ENCODE measurements around the gene PKDCC.

PKDCC gene

DNA sequence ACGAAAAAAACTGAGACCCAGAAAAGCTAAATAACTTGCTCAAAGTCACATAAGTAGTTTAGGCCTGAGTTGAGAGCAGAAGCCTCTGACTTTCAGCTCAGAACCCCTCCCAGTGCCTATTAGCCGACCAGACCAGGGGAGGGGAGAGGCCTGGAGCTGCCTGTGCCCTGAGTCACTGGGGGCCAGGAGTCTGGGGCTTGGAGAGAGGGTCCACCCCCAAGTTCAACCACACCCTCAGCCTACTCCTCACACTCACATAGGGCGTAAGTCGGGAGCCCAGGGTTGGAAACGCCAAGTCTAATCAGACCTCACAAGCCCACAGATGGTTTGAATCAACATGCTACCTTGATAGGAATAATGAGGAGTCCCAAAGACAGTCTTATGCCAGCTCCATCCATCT lies 12.6 kb upstream of the PKDCC start:
- no peaks in the 10 kb centered on the region for H3K9me3 ChIP-seq (ENCODE audit: low read length)
- H3K4me3 ChIP-seq (ENCODE audit: low read length), result no peak overlapping the region
- H2AFZ ChIP-seq (ENCODE audit: low read depth, low read length), result no peak overlapping the region
- H3K36me3 ChIP-seq (ENCODE audit: insufficient read depth, low read length), result no peaks in the 10 kb centered on the region
- no peaks in the 10 kb centered on the region for H3K27me3 ChIP-seq (ENCODE audit: insufficient read depth, low read length)
- H3K4me1 ChIP-seq (ENCODE audit: insufficient read depth, low read length), result peaks cover 18% of the 10 kb centered on the region

DNA sequence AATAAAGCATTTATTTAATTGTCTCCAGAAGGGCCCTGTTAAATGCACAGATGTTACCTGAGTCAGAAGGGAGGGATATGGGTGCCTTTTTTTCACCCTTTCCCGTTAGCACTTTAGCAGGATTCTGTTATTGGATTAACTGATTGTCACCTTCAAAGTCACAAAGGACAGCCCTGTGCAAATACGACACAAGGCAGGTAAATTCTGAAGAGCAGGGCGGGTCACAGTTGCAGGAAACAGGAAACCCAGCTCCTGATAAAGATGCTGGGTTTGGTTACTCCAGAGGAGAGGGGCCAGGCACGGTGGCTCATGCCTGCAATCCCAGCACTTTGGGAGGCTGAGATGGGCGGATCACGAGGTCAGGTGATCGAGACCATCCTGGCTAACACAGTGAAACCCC lies 11.4 kb upstream of the PKDCC start:
- H3K4me3 ChIP-seq (ENCODE audit: low read length), result no peak overlapping the region
- H3K4me1 ChIP-seq (ENCODE audit: insufficient read depth, low read length), result peaks cover 6% of the 10 kb centered on the region
- no peaks in the 10 kb centered on the region for H3K27me3 ChIP-seq (ENCODE audit: insufficient read depth, low read length)
- H3K36me3 ChIP-seq (ENCODE audit: insufficient read depth, low read length), result no peaks in the 10 kb centered on the region
- no peak overlapping the region for H2AFZ ChIP-seq (ENCODE audit: low read depth, low read length)
- no peaks in the 10 kb centered on the region for H3K9me3 ChIP-seq (ENCODE audit: low read length)

DNA sequence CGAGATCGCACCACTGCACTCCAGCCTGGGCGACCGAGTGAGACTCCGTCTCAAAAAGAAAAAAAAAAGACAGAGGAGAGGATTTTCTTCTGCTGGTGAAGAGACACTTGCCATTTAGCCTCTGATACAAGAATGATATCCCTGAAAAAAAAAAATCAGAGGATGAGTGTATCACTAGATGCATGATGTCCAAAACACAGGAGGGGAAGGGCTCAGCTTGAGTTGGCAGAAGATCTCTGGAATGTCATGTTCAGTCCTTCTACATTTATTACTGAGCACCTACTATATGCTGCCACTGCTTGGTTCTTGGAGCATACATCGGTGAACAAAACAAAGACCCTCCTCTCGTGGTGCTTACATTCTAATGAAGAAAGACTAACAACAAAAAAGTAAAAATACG lies 10.9 kb upstream of the PKDCC start:
- H2AFZ ChIP-seq (ENCODE audit: low read depth, low read length), result no peak overlapping the region
- H3K36me3 ChIP-seq (ENCODE audit: insufficient read depth, low read length), result no peaks in the 10 kb centered on the region
- no peak overlapping the region for H3K4me3 ChIP-seq (ENCODE audit: low read length)
- H3K4me1 ChIP-seq (ENCODE audit: insufficient read depth, low read length), result peaks cover 4% of the 10 kb centered on the region
- H3K9me3 ChIP-seq (ENCODE audit: low read length), result no peaks in the 10 kb centered on the region
- H3K27me3 ChIP-seq (ENCODE audit: insufficient read depth, low read length), result no peaks in the 10 kb centered on the region

DNA sequence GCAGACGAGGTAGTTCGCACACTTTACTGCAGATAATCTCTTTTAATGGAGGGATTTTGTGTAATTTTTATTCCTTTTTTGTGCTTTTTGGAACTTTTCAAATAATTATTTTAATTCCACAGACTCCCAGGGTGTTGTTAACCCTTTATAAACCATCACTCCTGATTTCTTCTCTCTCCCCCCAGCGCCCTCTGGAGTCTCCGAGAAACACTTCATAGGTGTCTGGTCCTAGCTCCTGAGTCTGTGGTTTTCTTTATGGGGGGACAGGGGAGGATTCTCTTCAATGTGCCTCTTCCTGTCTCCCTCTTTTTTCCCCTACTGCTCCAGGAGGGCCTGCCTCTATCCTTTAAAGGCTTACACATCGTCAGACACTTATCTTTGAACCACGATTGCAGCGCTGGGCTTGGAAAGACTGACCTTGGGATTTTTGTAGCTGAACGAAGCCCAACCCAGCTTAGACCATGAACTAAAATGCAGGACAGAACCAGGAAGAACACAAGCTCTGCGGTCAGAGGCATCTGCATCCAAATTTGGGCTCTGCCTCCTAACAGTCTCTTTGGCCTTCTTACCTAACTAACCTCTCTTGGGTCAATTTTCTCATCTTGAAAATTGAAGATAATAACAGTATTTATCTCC lies 7.1 kb upstream of the PKDCC start:
- no peaks in the 10 kb centered on the region for H3K27me3 ChIP-seq (ENCODE audit: insufficient read depth, low read length)
- no peaks in the 10 kb centered on the region for H3K36me3 ChIP-seq (ENCODE audit: insufficient read depth, low read length)
- no peaks in the 10 kb centered on the region for H3K9me3 ChIP-seq (ENCODE audit: low read length)
- no peak overlapping the region for H2AFZ ChIP-seq (ENCODE audit: low read depth, low read length)
- peaks cover 11% of the 10 kb centered on the region for H3K4me1 ChIP-seq (ENCODE audit: insufficient read depth, low read length)
- no peak overlapping the region for H3K4me3 ChIP-seq (ENCODE audit: low read length)

DNA sequence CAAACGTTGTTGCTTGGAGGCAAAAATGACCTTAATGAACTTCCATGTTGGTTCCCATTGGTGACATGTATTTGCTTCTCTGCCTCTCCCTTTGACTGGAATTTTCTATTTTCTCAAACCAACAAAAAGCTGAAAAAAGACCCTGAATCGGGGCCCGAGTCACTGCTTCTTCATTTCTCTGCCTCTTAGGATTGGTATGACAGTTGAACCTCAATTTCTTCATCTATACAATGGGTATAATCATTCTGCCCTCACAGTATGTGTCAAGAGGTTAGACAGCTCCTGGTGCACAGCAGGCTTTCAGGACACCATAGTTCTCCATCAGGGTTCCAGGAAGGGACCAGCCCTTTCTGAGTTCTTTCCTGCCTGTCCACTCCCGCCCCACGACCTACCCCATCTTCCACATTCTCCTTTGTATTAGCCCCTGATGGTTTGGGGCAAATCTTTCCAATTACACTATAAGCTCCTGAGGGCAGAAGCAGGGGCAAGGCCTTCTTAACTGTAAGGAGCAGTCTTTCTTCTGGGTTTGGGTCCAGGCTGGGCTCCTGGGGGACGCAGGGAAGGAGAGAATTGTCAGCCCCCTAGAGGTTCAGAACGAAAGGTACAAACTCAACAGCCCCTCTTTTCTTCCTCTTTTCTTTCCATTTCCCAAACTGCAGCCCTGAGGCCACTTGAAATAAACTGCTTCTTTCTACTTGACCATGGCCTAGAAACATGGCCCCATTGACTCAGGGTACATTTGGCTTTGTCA lies 6.3 kb upstream of the PKDCC start:
- H3K4me1 ChIP-seq (ENCODE audit: insufficient read depth, low read length), result peaks cover 18% of the 10 kb centered on the region
- H3K9me3 ChIP-seq (ENCODE audit: low read length), result no peaks in the 10 kb centered on the region
- no peak overlapping the region for H3K4me3 ChIP-seq (ENCODE audit: low read length)
- no peak overlapping the region for H2AFZ ChIP-seq (ENCODE audit: low read depth, low read length)
- H3K36me3 ChIP-seq (ENCODE audit: insufficient read depth, low read length), result no peaks in the 10 kb centered on the region
- H3K27me3 ChIP-seq (ENCODE audit: insufficient read depth, low read length), result no peaks in the 10 kb centered on the region

DNA sequence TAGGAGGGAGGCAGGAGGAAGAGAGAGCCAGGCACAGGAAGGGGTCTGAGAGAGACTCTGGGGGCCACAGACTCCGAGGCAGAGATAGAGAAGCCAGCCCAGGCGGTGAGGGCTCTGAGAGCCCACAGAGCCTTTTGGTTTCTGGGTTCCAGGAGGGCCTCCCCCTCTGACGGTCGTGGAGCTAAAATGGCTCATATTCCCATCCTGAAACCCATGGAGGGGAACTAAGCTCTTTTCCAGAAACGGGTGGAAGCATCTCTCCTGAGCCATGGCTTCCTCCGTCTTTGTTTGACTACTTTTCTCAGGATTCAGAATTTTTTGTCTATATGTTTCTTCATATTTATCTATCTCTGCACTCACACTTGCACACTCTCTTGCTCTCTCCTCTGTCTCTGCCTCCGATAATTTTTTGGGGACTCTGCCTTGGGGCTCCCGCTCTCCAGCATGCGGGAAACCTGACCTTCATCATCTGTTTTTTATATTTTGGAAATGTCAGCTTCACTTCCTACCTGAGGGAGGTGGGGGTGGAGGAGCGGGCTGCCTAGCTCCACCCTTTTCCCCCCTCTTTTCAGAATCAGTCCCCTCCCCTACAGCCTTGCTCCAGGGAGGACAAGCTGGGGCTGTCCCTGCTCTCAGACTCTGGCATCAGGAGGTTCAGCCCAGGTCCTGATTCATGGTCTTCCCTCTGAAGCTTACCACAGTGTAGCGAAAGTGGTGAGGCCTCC lies 5.0 kb upstream of the PKDCC start:
- Histone ChIP-seq H3K36me3 (ENCODE audit: insufficient read depth, low read length) (no peaks in the 10 kb centered on the region), H3K4me3 (ENCODE audit: low read length) (no peak overlapping the region), H3K9me3 (ENCODE audit: low read length) (no peaks in the 10 kb centered on the region), H2AFZ (ENCODE audit: low read depth, low read length) (no peak overlapping the region), H3K4me1 (ENCODE audit: insufficient read depth, low read length) (peaks cover 24% of the 10 kb centered on the region), H3K27me3 (ENCODE audit: insufficient read depth, low read length) (no peaks in the 10 kb centered on the region)

DNA sequence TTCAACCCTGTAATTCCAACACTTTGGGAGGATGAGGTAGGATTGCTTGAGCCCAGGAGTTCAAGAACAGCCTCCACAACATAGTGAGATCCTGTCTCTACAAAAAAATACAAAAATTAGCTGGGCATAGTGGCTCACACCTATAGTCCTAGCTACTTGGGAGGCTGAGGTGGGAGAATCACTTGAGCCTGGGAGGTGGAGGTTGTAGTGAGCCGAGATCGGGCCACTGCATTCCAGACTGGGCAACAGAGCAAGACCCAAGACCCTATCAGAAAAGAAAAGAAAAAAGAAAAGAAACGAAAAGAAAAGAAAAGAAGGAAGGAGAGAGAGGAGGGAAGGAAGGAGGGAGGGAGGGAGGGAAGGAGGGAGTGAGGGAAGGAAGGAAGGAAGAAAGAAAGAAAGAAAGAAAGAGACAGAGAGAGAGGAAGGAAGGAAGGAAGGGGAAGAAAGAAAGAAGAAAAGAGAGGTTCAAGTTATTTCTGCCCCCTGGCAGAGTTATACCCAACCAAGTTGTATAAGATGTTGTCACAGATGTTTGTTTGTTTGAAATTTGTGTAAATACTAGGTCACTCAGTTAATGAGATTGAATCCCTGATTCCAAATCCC lies 3.9 kb upstream of the PKDCC start:
- Histone ChIP-seq H2AFZ (ENCODE audit: low read depth, low read length) (no peak overlapping the region), H3K9me3 (ENCODE audit: low read length) (no peaks in the 10 kb centered on the region), H3K36me3 (ENCODE audit: insufficient read depth, low read length) (no peaks in the 10 kb centered on the region), H3K4me3 (ENCODE audit: low read length) (no peak overlapping the region), H3K27me3 (ENCODE audit: insufficient read depth, low read length) (no peaks in the 10 kb centered on the region), H3K4me1 (ENCODE audit: insufficient read depth, low read length) (peaks cover 28% of the 10 kb centered on the region)

DNA sequence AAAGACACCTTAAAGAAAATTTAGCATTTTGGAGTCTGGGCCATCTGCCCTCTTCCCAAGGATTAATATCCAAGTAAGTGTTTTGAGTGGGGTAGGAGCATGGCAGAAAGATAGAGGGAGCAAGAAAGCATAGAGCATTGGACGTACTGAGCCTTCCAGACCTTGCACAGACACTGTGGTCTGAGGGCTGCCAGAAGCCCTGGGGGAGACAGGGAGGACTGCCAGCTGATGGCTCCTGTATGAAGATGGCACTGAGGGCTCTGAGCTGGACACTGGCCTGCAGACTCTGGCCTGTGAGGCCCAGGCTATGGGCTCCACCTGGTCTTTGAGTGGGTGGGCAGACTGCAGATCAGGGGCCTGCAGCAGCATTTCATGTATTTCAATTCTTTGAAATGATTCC lies 2.9 kb upstream of the PKDCC start:
- Histone ChIP-seq H3K4me3 (ENCODE audit: low read length) (no peak overlapping the region), H3K9me3 (ENCODE audit: low read length) (no peaks in the 10 kb centered on the region), H2AFZ (ENCODE audit: low read depth, low read length) (no peak overlapping the region), H3K4me1 (ENCODE audit: insufficient read depth, low read length) (peaks cover 39% of the 10 kb centered on the region), H3K36me3 (ENCODE audit: insufficient read depth, low read length) (no peaks in the 10 kb centered on the region), H3K27me3 (ENCODE audit: insufficient read depth, low read length) (no peaks in the 10 kb centered on the region)

DNA sequence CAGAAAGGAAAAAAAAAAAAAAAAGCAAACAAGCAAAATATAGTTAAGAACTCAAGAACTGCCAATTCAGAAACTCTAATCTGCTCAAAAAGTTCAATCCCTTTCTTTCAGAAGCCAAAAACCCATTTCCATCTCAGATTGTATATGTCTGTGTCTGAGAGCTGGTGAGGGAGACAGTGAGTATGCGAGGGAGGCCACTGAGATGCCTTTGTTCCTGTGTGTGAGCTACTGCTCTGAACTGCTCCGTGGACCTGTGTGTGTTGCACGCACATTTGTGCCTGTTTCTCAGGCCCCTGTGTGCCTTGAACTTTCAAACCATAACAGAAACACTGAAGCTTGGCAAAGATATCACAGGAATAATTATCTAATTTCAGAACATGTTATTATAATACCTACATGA lies 2.5 kb upstream of the PKDCC start:
- Histone ChIP-seq H3K4me3 (ENCODE audit: low read length) (no peak overlapping the region), H2AFZ (ENCODE audit: low read depth, low read length) (no peak overlapping the region), H3K9me3 (ENCODE audit: low read length) (no peaks in the 10 kb centered on the region), H3K36me3 (ENCODE audit: insufficient read depth, low read length) (no peaks in the 10 kb centered on the region), H3K27me3 (ENCODE audit: insufficient read depth, low read length) (no peaks in the 10 kb centered on the region), H3K4me1 (ENCODE audit: insufficient read depth, low read length) (peaks cover 43% of the 10 kb centered on the region)

DNA sequence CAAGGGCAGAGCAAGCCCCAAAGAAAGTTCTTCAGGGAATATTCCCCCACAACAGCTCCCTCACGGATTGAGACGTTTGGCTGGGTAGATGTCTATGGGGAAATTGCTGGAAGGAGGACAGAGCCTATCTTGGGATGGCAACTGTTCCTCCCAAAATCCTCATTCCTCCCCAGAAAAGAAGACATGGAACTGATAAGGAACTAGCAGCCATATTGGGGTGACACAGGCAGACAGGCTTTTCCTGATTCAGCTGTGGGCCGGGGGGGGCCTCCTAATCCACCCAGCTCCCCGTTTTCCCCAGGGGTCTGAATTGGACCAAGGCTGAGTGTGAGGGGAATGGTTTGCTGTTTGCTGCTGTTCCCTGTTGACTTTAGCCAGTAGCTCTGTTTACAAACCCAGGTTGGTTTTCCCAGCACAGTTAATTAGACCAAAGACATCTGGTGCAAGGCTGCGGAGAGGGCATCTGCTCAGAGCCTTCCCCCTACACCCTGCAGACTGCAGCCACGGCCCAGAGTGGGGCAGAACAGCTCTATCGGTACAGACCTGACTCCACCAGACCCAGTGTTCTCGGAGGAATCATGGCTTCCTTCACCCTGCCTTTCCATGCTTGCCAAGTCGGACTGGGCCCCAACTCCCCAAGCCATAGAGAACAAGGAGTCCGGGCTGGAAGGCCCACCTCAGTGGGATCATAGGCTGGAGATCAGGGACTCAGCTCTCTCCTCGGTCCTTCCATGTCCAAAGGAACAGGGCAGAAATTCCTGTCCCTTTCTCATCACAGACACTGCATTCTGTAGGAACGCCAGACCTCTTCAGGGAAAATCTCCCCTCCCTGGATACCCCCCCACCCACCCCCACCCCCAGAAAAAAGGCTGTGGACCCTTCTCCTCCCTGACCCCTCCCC lies 1.7 kb upstream of the PKDCC start:
- no peak overlapping the region for H2AFZ ChIP-seq (ENCODE audit: low read depth, low read length)
- H3K9me3 ChIP-seq (ENCODE audit: low read length), result no peaks in the 10 kb centered on the region
- no peak overlapping the region for H3K4me3 ChIP-seq (ENCODE audit: low read length)
- no peaks in the 10 kb centered on the region for H3K36me3 ChIP-seq (ENCODE audit: insufficient read depth, low read length)
- H3K27me3 ChIP-seq (ENCODE audit: insufficient read depth, low read length), result no peaks in the 10 kb centered on the region
- peaks cover 50% of the 10 kb centered on the region for H3K4me1 ChIP-seq (ENCODE audit: insufficient read depth, low read length)

DNA sequence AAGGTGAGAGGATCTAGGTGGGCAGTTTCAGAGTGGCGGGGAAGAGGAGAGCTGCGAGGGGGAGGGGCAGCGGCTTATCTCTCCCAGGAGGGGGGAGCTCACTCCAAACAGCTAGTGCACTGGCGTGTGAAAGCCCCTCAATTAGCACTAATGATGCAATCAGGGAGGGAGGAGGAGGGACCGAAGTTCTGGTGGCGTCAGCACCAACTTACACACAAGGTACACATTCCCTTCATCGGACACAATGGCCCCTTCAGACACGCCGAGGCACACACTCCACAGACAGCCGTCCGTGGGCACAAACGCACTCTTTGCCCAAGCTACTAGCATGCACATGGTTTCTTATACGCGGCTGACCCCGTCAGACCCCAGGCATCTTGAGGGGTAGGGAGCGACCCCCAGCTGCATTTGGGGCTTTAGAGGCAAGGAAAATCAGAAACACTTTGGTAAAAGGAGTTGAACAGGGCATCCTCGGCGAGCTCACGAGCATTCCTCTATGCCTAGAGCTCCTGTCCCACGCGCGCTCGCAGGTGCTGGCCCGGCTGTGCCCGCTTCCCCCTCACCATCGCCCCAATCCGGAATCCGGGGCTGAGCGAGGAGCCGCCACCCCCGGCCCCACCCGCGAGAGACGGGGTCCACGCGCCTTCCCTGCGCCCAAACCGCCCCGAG lies 868 bp upstream of the PKDCC start:
- no peaks in the 10 kb centered on the region for H3K27me3 ChIP-seq (ENCODE audit: insufficient read depth, low read length)
- H3K4me1 ChIP-seq (ENCODE audit: insufficient read depth, low read length), result peaks cover 58% of the 10 kb centered on the region

More for the DNA sequence above, 868 bp upstream of the PKDCC start:
- peak overlapping the region; percentile 85 for H2AFZ ChIP-seq (ENCODE audit: low read depth, low read length)
- no peaks in the 10 kb centered on the region for H3K9me3 ChIP-seq (ENCODE audit: low read length)
- no peaks in the 10 kb centered on the region for H3K36me3 ChIP-seq (ENCODE audit: insufficient read depth, low read length)
- H3K4me3 ChIP-seq (ENCODE audit: low read length), result peak overlapping the region; percentile 53
